ENCODE data around the gene GALR1.
"Not testable (repeated sequence)": the region's sequence is repeated elsewhere in the genome, so short reads cannot be mapped to it uniquely, and the experiment has no call there.

GALR1 gene

DNA sequence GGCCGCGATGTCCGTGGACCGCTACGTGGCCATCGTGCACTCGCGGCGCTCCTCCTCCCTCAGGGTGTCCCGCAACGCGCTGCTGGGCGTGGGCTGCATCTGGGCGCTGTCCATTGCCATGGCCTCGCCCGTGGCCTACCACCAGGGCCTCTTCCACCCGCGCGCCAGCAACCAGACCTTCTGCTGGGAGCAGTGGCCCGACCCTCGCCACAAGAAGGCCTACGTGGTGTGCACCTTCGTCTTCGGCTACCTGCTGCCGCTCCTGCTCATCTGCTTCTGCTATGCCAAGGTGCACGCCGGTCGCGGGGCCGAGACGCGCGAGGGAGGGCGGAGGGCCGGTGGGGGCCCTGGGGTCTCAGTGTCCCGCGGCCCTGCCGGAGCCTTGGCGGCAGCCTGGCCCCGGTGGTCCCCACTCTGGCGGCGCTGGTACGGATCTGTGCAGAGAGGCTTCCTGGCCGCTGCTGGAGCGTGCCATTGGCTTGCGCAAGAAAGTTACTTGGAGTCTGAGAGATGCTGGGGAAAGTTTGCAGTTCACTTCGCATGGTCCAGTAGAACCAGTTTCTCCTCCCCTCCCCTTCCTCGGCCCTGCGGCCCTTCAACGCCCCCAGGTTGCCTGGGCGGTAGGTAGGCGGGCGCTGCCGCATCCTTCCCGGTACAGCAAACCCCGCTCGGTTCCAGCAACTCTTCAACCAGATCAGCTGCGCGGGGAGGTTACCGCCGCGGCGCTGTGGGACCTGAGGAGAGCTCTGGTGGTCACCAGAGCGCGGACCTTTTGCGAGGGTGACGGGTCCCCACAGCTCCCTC lies 1.5 kb downstream of the GALR1 start:
- no peak for DNase-seq (ENCODE audit: low read depth, low spot score)

DNA sequence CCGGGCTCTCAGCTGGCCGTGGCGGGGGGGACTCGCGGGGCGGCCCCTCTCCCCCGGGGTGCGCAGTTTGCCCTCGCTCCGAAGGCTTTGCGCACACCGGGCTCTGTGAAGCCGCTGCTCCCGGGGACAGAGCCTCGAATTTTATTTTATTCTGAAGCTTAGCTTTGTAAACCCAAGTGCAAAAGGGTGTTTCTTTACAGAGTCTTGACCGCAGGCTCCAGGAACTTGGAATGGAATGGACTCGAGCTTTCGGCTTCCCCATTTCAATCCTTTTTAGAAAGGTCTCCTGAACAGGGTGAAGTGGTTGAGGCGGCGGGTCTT lies 2.0 kb downstream of the GALR1 start:
- no peak for DNase-seq (ENCODE audit: low read depth, low spot score)

DNA sequence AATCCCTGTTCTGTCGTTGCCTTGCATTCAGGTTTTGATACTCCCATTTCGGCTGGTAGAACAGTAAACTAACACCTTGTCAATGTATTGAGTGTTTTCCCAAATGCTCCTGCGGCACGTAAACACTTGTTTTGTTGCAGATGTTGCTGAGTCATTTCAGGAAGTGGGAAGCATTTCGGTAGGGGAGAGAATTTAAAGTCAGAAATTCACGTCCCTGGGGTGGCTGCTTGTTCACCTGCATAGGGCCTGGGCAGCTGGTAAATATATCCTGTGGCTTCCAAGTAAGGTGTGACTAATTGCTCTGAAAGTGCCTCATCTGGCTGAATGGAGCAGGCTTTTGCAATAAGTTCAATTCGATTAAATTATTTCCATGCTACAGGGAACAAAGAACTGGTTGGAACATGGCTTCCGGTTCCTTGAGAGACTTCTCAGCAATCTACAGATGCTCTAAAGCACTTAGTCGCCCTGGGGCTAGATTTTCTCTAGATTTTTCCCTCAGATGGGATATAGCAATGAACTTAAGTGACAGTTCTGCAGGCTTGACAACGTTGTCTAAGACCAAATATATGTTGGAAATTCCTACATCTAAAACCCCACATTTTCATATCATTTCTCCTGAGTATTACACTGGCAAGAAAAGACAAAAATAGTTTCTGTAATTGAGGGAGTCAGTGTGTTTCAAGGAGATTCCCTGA lies 5.2 kb downstream of the GALR1 start:
- no peak for DNase-seq (ENCODE audit: low read depth, low spot score)

- no peak for DNase-seq (ENCODE audit: low read depth, low spot score)
Observed at GRCh38 chr18:77255426-77256105, 5.9 kb downstream of the GALR1 start.

DNA sequence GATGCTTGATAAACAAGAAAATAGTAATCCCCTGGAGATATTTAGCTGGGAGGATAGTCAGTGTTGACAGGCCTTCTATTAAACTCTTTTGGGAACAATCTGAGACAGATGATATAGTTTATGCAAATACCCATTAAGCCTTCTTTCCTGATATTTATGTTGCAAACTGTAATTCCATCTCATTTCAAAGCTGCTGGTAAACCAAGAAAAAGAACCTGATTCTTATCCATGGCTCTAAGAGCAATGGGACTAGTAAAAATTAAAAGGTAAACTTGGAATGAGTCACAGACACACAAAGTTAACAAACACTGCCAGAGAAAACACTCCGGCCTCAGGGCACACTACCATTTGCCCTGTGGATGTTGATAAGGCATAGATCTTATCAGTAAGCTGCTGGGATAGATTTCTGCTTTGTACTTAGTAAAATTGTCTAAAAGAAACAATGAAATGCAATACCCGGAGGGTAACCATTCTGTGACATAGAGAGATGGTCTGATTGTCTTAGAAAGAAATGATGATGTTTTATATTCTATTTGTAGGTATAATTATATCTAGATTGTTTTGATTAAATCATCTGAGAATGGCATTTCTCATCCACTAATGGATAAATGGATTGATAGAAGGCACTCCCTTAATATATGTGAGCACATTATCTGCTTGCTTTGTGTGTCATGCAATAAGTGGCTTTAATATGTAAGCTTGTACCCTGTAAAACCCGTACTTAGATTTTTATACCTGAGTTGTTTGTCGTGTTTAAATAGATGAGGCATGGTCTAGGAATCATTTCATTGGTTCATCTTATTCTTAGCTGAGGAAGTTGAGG lies 13.2 kb downstream of the GALR1 start:
- DNase-seq (ENCODE audit: low read depth, low spot score): no peak

DNA sequence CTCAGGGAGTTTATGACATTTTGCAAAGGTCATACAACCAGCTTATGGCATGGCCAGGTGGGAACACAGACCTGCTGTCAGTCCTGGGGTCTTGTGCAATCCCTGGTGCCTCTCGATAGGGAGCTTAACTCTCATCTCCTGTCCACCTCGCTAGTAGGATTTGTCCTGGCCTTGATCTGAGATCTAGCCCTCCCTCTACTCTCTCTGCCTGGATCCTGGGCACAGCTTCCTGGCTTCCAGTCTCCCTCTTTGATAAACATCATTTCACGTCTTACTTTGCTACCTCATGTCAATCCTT lies 13.8 kb downstream of the GALR1 start:
- DNase-seq (ENCODE audit: low read depth, low spot score): no peak

DNA sequence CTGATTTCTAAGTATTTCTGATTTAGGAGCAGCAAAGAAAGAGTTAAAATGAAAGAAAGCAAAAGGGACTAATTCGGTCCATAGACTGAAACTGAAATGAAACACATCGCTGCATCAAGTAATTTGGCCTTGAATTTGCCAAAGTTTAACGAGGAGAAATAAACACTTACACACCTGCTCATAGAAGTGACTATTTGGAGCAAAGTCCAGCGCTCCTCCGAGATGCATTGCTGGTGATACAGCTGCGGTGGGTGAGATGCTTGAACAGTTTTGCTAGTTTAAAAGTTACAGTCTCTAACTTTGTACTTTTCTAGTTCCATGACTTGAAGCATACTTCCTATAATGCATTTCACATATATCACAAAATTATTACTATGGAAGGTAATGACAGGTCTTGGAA lies 18.3 kb downstream of the GALR1 start:
- no peak for DNase-seq (ENCODE audit: low read depth, low spot score)

DNA sequence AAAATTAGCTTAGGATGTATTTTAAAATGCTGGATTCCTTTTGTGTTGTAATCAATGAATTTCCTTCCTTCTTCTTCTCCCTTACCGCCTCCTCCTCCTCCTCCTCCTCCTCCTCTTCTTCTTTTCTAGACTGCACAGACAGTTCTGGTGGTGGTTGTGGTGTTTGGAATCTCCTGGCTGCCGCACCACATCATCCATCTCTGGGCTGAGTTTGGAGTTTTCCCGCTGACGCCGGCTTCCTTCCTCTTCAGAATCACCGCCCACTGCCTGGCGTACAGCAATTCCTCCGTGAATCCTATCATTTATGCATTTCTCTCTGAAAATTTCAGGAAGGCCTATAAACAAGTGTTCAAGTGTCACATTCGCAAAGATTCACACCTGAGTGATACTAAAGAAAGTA lies 18.8 kb downstream of the GALR1 start:
- DNase-seq (ENCODE audit: low read depth, low spot score): no peak

- DNase-seq (ENCODE audit: low read depth, low spot score): no peak
Observed at GRCh38 chr18:77271576-77272481, 22.2 kb downstream of the GALR1 start.

DNA sequence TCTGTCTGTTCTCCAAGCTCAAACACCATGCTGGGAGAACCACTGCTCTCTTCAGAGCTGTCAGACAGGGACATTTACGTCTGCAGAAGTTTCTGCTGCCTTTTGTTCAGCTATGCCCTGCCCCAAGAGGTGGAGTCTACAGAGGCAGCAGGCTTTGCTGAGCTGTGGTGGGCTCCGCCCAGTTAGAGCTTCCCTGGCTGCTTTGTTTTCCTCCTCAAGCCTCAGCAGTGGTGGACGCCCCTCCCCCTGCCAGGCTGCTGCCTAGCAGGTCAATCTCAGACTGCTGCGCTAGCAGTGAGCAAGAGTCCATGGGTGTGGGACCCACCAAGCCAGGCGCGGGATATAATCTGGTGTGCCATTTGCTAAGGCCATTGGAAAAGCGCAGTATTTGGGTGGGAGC lies 41.2 kb downstream of the GALR1 start:
- not testable (repeated sequence) for DNase-seq (ENCODE audit: low read depth, low spot score)

GRCh38 chr18:77298172-77298571 lies 48.5 kb downstream of the GALR1 start:
- no peak for DNase-seq (ENCODE audit: low read depth, low spot score)

GRCh38 chr18:77299706-77300105 lies 50.1 kb downstream of the GALR1 start:
- no peak for DNase-seq (ENCODE audit: low read depth, low spot score)

DNA sequence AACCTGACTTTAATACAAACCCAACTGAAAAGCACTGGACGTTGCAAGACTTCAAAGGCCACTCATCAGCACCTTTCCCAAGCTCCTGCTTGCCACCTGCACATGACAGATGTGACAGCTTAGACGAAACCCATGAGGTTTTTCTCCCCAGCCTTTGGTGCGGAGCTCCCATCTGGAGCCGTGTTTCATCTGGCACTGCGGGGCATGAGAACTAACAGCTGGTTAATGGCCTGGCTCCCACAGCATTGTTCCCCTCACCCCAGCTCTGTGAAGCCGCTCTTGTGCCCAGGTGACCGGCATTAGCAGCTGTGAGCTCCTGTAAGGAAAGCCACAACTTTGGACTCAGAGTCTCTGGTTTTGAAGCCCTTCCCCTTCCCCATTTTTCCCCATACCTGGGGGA lies 50.9 kb downstream of the GALR1 start:
- no peak for DNase-seq (ENCODE audit: low read depth, low spot score)

DNA sequence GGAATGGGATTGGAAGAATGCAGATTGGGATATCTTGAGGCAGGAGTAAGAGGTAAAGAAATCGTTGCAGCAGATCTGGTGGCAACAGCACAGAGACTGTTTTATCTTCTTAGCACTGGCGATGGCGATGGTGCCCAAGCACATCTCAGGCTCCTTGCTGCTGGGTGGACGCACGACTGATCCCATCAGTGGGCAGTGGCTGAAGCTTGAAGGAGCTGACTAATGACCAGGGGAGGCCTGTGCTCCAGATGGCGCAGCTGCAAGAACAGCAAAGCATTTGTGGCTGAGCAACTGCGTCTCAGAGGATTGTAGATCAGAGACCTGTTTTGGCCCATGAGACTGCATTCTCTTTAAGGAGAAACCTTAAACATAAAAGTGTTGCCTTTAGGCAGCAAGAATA lies 54.6 kb downstream of the GALR1 start:
- no peak for DNase-seq (ENCODE audit: low read depth, low spot score)

DNA sequence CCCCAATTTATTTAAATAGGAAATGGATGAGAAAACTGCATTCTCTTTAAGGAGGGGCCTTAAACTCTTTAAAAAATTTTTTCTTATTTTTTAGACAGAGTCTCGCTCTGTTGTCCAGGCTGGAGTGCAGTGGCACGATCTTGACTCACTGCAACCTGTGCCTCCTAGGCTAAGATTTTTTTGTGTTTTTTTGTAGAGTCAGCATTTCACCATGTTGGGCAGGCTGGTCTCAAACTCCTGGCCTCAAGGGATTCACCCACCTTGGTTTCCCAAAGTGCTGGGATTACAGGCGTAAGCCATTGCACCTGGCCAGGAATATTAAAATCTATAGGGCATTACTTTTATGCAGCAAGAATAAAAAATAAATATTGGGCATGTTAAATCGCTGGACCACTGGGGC lies 56.0 kb downstream of the GALR1 start:
- DNase-seq (ENCODE audit: low read depth, low spot score): no peak

GRCh38 chr18:77308216-77308615 lies 58.6 kb downstream of the GALR1 start:
- no peak for DNase-seq (ENCODE audit: low read depth, low spot score)

DNA sequence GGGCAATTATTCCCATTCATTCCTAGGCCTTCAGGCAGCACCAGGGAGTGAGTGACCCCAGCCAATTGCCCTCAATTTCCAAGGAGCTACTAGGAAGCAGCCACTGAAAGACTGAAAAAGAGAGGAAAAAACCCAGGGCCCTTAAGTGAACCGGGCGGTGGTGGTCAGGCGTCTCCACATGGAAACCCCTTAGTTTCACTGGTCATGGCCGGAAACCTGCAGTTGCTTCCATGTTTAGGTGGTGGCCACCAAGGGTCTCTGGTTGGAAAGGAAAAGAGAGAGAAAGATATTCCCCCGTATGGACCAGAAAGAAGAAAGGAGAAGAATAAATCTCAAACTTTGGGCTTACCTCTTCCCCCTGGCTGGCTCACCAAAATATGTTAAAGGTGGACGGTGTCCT lies 64.9 kb downstream of the GALR1 start:
- DNase-seq (ENCODE audit: low read depth, low spot score): no peak

DNA sequence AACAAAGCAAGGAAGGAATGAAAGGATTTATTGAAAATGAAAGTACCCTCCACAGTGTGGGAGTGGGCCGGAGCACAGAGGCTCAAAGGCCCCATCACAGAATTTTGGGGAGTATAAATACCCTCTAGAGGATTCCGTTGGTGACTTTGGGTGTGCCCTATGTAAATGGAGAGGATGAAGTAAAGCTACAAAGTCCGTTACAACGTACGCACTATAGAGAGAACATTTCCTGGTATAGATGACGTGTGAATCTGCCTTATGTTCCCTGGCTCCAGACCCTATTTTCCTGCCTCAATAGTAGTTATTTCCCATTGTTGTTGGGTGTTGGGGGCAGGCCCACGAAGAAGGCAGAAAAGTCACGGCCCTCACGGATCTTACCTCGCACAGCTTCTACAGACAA lies 65.3 kb downstream of the GALR1 start:
- no peak for DNase-seq (ENCODE audit: low read depth, low spot score)

- DNase-seq (ENCODE audit: low read depth, low spot score): no peak
Observed at GRCh38 chr18:77316008-77316407, 66.4 kb downstream of the GALR1 start.

DNA sequence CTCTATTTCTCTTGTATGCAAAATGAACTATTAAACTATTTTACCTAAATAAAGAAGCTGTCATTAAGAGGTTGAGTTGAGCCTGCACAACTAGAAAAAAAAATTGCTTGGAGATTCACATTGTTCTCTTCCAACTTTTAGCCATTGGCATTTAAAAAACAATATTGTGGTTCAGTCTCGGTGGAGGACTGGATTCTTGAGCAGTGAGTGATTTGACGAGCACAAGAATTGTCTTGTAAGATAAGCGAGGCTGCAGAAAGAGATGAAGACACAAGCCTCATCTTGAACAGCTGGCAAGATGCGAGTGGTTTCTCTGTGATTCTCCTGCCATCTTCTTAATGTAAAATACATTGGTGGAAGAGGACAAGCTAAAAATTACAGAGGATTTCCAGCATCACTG lies 67.0 kb downstream of the GALR1 start:
- no peak for DNase-seq (ENCODE audit: low read depth, low spot score)

- no peak for DNase-seq (ENCODE audit: low read depth, low spot score)
Observed at GRCh38 chr18:77320971-77321559, 71.4 kb downstream of the GALR1 start.

Data from activated naive CD8-positive, alpha-beta T cell treated with anti-CD3 and anti-CD28 coated beads, Interleukin-2, amount 50 U/mL, for 16 hours (primary cell).